Measurements from ENCODE around the gene CDH16. TPM values are rescaled to one million over a fixed set of nuclear protein-coding genes. Genes with fewer than 3 reads are reported as not detected.

The CDH16 gene
- total and polyA plus RNA-seq, 11 donors, result 0.08 to 1.6 (median 0.17) TPM; not detected in 5

DNA sequence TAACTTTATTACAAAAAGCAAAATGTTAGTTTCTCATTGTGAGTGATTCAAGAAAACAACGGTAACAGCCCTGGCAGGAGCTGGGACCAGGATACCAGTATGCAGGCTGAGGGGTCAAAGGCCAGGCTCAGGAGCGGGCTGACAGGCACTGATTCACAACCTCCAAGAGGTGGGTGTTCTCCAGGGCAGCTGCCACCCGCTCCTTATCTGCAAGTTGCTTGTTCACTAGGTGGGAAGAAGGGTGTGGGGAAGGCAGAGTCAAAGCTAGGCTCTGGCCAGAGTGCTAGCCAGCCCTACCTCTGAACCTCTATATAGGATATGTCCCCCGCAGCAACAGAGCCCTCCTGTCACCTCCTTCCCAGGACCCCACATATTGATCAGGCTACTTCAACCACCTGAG lies 13.4 kb upstream of the CDH16 start:
- no peak overlapping the region for H3K4me3 ChIP-seq
- peaks cover 4 to 62% (median 42%) of the 10 kb centered on the region in 12 donors for H3K4me1 ChIP-seq
- ATAC-seq, result no peak
- H3K27me3 ChIP-seq, result no peaks in the 10 kb centered on the region
- DNase-seq, result no peak
- peaks cover 0 to 25% (median 12%) of the 10 kb centered on the region in 9 donors for H3K36me3 ChIP-seq
- H3K27ac ChIP-seq, result no peak overlapping the region
- intact Hi-C loops (cut with DNase I), result loop anchor here in 1 of 10 donors (5.0 kb wide), 1 partner anchor 35 kb away; no protein-coding TSS in a partner anchor
- H3K9me3 ChIP-seq, result no peaks in the 10 kb centered on the region
- WGBS, 4 donors, result 78 to 88% (median 81%) methylated on average over 4 of the region's 4 CpGs
- no peak for TF ChIP-seq POLR2A (IDR thresholded peaks at IDR 0.05)
- TF ChIP-seq, protein P1, sequence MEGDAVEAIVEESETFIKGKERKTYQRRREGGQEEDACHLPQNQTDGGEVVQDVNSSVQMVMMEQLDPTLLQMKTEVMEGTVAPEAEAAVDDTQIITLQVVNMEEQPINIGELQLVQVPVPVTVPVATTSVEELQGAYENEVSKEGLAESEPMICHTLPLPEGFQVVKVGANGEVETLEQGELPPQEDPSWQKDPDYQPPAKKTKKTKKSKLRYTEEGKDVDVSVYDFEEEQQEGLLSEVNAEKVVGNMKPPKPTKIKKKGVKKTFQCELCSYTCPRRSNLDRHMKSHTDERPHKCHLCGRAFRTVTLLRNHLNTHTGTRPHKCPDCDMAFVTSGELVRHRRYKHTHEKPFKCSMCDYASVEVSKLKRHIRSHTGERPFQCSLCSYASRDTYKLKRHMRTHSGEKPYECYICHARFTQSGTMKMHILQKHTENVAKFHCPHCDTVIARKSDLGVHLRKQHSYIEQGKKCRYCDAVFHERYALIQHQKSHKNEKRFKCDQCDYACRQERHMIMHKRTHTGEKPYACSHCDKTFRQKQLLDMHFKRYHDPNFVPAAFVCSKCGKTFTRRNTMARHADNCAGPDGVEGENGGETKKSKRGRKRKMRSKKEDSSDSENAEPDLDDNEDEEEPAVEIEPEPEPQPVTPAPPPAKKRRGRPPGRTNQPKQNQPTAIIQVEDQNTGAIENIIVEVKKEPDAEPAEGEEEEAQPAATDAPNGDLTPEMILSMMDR (IDR thresholded peaks at IDR 0.05), result no peak

DNA sequence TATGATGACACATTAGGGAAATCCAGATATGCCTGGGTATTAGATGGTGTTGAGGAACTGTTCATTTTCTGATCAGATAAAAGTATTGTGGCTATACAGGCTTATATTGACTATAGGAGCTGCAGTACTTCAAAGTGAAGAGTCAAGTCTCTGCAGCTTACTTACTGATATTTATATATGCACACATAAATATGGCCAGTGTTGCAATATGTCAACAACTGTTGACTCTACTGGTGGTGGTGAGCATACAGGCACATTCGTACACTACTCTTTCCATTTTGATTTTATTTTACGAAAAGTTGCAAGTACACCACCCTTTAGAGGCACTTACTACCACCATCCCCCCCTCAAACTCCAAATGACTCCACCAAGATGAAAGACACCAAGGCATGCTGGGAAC lies 13.0 kb upstream of the CDH16 start:
- peaks cover 4 to 62% (median 41%) of the 10 kb centered on the region in 12 donors for H3K4me1 ChIP-seq

DNA sequence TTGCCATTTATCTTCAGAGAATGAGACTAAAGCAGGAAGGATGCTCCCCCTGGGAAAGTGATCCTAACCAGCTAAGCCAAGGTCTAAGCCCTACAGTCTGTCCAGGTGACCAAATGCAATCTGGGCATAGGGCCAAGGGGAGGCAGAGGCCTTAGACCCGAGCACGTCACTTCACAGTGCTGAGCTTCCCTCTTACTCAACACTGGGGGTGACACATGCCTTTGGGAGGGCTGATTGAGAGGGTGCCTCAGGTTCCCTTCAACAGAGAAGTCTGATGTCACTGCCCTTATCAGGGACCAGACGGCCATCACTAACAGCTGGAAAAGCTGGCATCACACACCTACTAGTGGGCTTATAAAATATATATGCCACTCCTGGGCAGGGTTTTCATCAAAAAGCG lies 11.5 kb upstream of the CDH16 start:
- ATAC-seq (peak in 2 of 4 donors; percentile 10 to 23), DNase-seq (peak in 1 of 5 donors; percentile 90)
- intact Hi-C loops (cut with DNase I), result loop anchor here in 1 of 10 donors (5.0 kb wide), 1 partner anchor 33 kb away; no protein-coding TSS in a partner anchor
- Histone ChIP-seq H3K27ac (peak overlapping the region in 5 of 12 donors; percentile 5 to 96 (median 16)), H3K36me3 (peaks cover 0 to 25% (median 10%) of the 10 kb centered on the region in 9 donors), H3K27me3 (peaks cover 0 to 11% (median 0%) of the 10 kb centered on the region in 9 donors), H3K4me1 (peaks cover 4 to 58% (median 37%) of the 10 kb centered on the region in 12 donors), H3K4me3 (no peak overlapping the region), H3K9me3 (no peaks in the 10 kb centered on the region)
- TF ChIP-seq POLR2A (IDR thresholded peaks at IDR 0.05), result no peak
- TF ChIP-seq, protein P1 (IDR thresholded peaks at IDR 0.05), result no peak
- 40 to 65% (median 50%) methylated on average over 4 of the region's 4 CpGs for WGBS, 4 donors

More for the DNA sequence above, 13.0 kb upstream of the CDH16 start:
- intact Hi-C loops (cut with DNase I), result loop anchor here in 1 of 10 donors (5.0 kb wide), 1 partner anchor 34 kb away; no protein-coding TSS in a partner anchor
- DNase-seq, result no peak
- Histone ChIP-seq H3K27ac (no peak overlapping the region), H3K27me3 (no peaks in the 10 kb centered on the region), H3K36me3 (peaks cover 0 to 25% (median 10%) of the 10 kb centered on the region in 9 donors), H3K4me3 (no peak overlapping the region), H3K9me3 (no peaks in the 10 kb centered on the region)
- no peak for ATAC-seq
- 80 to 93% (median 90%) methylated on average over 2 of the region's 2 CpGs for WGBS, 4 donors
- TF ChIP-seq, protein P1 (IDR thresholded peaks at IDR 0.05), result no peak
- TF ChIP-seq POLR2A (IDR thresholded peaks at IDR 0.05), result no peak

- peaks cover 4 to 62% (median 37%) of the 10 kb centered on the region in 12 donors for H3K4me1 ChIP-seq
- TF ChIP-seq POLR2A (IDR thresholded peaks at IDR 0.05), result no peak
- TF ChIP-seq, protein P1 (IDR thresholded peaks at IDR 0.05), result peak in 10 of 12 donors; percentile 15 to 57 (median 36)
- DNase-seq (no peak), ATAC-seq (no peak)
- no peaks in the 10 kb centered on the region for H3K9me3 ChIP-seq
- peaks cover 0 to 25% (median 10%) of the 10 kb centered on the region in 9 donors for H3K36me3 ChIP-seq
- 71 to 74% (median 72%) methylated on average over 10 of the region's 10 CpGs for WGBS, 4 donors
- H3K27me3 ChIP-seq, result peaks cover 0 to 24% (median 0%) of the 10 kb centered on the region in 9 donors
- intact Hi-C loops (cut with DNase I), result loop anchor here in 1 of 10 donors (1.0 kb wide), 1 partner anchor 32 kb away; no protein-coding TSS in a partner anchor
- H3K4me3 ChIP-seq, result no peak overlapping the region
- peak overlapping the region in 11 of 12 donors; percentile 41 to 99 (median 92) for H3K27ac ChIP-seq
These were observed 10.2 kb upstream of the CDH16 start for GRCh38 chr16:66928702-66929388.

All from heart left ventricle (tissue), 16 donors.